DND-41 (cell line): ENCODE data around the gene PGGT1B.

Experiments
- ATAC-seq: fragments of 200-7000 bp; cut with Tn5 transposase; 3 replicates; pipeline ENCODE4 v1.9.1; 2021; ENCODE audit warnings: low read depth; ENCODE audit not compliant: insufficient read depth
- DNase-seq: peaks from one replicate; pipeline ENCODE4 v3.0.0-alpha.2; 2020
- H2AFZ ChIP-seq: 2 replicates; pipeline ENCODE4 v1.6.0; 2012; ENCODE audit warnings: low read depth, low read length
- H3K27ac ChIP-seq: 2 replicates; pipeline ENCODE4 v1.5.1; 2012; ENCODE audit warnings: low read length, inconsistent platforms
- H3K27me3 ChIP-seq: fragments of 200-600 bp; sonication (generic); 2 replicates; pipeline ENCODE4 v1.6.0; 2012; ENCODE audit warnings: low read length, mild to moderate bottlenecking, inconsistent platforms; ENCODE audit not compliant: insufficient read depth, poor library complexity
- H3K36me3 ChIP-seq: 2 replicates; pipeline ENCODE4 v1.5.1; 2012; ENCODE audit warnings: low read length, inconsistent platforms; ENCODE audit not compliant: insufficient read depth
- H3K4me1 ChIP-seq: 2 replicates; pipeline ENCODE4 v1.5.1; 2012; ENCODE audit warnings: mild to moderate bottlenecking, low read length; ENCODE audit not compliant: insufficient read depth
- H3K4me2 ChIP-seq: 2 replicates; pipeline ENCODE4 v1.6.0; 2012; ENCODE audit warnings: mild to moderate bottlenecking, moderate library complexity, low read length, inconsistent platforms; ENCODE audit not compliant: insufficient read depth
- H3K4me3 ChIP-seq, 2 experiments: fragments of 200-600 bp in 1 of 2; shearing (Covaris generic) in 1 of 2; 2 replicates each; pipeline ENCODE4 v1.5.1; 2012 to 2016; ENCODE audit warnings: inconsistent platforms in 2 of 2, low read length in 2 of 2, mild to moderate bottlenecking in 2 of 2, low read depth in 1 of 2, moderate library complexity in 1 of 2
- H3K79me2 ChIP-seq: 2 replicates; pipeline ENCODE4 v1.6.0; 2012; ENCODE audit warnings: low read length, inconsistent platforms; ENCODE audit not compliant: insufficient read depth
- H3K9ac ChIP-seq: 2 replicates; pipeline ENCODE4 v1.6.0; 2012; ENCODE audit warnings: low read depth, mild to moderate bottlenecking, inconsistent platforms, low read length, moderate library complexity
- H3K9me3 ChIP-seq: 2 replicates; pipeline ENCODE4 v1.5.1; 2012; ENCODE audit warnings: low read length, moderate library complexity, mild to moderate bottlenecking, inconsistent platforms; ENCODE audit not compliant: insufficient read depth, severe bottlenecking
- H4K20me1 ChIP-seq: 2 replicates; pipeline ENCODE4 v1.6.0; 2012; ENCODE audit warnings: low read length; ENCODE audit not compliant: insufficient read depth
- EZH2 ChIP-seq: IDR thresholded peaks from 3 replicates; pipeline ENCODE4 v1.6.1; 2012; ENCODE audit warnings: borderline replicate concordance, low read depth, mild to moderate bottlenecking, moderate library complexity, low read length, inconsistent platforms; ENCODE audit not compliant: severe bottlenecking
- TF ChIP-seq, protein P1 (sequence below): IDR thresholded peaks from 2 replicates; pipeline ENCODE4 v1.5.1; 2012; ENCODE audit warnings: borderline replicate concordance, low read length, moderate library complexity, mild to moderate bottlenecking; ENCODE audit not compliant: poor library complexity, severe bottlenecking; ENCODE audit errors: extremely low read depth

The PGGT1B gene

DNA sequence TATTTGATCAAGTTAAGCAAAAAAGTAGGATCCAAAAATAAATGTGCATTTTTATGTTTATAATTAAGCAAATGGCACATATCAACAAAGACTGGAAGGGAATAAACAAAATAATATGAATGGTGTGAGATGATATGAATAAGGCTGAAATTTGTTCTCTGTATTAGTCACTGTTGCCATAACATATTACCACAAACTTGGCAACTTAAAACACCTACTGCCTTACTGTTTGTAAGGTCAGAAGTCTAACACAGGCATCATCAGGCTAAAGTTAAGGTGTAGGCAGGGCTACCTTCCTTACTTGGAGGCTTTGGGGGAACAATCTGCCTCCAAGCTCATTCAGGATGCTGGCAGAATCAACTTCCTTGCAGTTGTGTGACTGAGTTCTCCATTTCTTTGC is 19.3 kb downstream of the PGGT1B start:
- Histone ChIP-seq H2AFZ (no peak overlapping the region), H4K20me1 (peaks cover 6% of the 10 kb centered on the region; the same call in 1 of the 2 replicates), H3K4me3 (no peak overlapping the region), H3K9me3 (no peaks in the 10 kb centered on the region), H3K9ac (no peak overlapping the region), H3K4me2 (no peak overlapping the region), H3K36me3 (peaks cover 23% of the 10 kb centered on the region; the same call in 1 of the 2 replicates), H3K79me2 (peaks cover 12% of the 10 kb centered on the region), H3K27me3 (no peaks in the 10 kb centered on the region), H3K27ac (no peak overlapping the region), H3K4me1 (no peaks in the 10 kb centered on the region)
- no peak for DNase-seq
- TF ChIP-seq, protein P1, sequence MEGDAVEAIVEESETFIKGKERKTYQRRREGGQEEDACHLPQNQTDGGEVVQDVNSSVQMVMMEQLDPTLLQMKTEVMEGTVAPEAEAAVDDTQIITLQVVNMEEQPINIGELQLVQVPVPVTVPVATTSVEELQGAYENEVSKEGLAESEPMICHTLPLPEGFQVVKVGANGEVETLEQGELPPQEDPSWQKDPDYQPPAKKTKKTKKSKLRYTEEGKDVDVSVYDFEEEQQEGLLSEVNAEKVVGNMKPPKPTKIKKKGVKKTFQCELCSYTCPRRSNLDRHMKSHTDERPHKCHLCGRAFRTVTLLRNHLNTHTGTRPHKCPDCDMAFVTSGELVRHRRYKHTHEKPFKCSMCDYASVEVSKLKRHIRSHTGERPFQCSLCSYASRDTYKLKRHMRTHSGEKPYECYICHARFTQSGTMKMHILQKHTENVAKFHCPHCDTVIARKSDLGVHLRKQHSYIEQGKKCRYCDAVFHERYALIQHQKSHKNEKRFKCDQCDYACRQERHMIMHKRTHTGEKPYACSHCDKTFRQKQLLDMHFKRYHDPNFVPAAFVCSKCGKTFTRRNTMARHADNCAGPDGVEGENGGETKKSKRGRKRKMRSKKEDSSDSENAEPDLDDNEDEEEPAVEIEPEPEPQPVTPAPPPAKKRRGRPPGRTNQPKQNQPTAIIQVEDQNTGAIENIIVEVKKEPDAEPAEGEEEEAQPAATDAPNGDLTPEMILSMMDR = no peak
- no peak for TF ChIP-seq EZH2
- ATAC-seq = no peak

DNA sequence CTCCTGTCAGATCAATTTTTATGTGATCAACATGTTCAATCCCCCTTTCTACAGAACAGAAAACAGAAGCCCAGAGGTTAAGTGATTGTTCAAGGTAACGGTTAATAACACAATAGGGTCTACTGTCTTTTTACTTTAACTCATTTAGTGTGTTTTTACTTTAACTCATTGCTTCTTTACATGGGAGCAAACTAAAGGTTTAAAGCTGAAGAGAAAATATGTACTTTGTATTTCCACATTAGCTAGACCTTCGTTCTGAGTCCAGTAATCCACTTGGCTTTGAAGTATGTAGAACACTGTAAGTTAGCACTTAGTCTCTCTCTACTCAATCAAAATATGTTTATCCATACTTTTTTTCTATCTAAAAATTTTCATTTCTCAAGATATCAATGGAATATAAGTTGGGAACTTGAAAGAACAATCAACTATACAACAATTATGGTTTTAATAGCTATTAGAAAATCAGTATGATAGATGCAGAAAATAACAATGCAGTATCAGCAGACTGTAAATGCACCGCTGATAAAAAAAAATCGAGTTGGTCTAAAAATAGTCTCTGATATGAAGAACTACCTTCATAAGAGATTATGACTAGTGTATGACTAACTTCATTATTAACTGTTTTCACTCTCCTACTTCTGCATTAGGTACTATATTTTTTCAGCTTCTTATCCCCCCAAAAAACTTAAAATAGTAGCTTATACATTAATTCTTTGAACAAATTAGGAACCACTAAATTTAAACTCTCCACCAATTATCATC is 20.6 kb downstream of the PGGT1B start:
- Histone ChIP-seq H3K4me3 (no peak overlapping the region), H3K27ac (no peak overlapping the region), H3K79me2 (peaks cover 12% of the 10 kb centered on the region), H3K4me1 (no peaks in the 10 kb centered on the region), H3K9ac (no peak overlapping the region), H2AFZ (no peak overlapping the region), H3K4me2 (no peak overlapping the region), H3K9me3 (no peaks in the 10 kb centered on the region), H3K27me3 (no peaks in the 10 kb centered on the region), H3K36me3 (peaks cover 23% of the 10 kb centered on the region; the same call in 1 of the 2 replicates), H4K20me1 (peaks cover 6% of the 10 kb centered on the region; the same call in 1 of the 2 replicates)
- DNase-seq = no peak
- TF ChIP-seq, protein P1 = no peak
- no peak for TF ChIP-seq EZH2
- no peak for ATAC-seq

GRCh38 chr5:115237066-115237465 is 25.6 kb downstream of the PGGT1B start:
- H3K4me1 ChIP-seq = no peaks in the 10 kb centered on the region
- no peaks in the 10 kb centered on the region for H3K9me3 ChIP-seq
- H4K20me1 ChIP-seq = no peaks in the 10 kb centered on the region; the same call in 1 of the 2 replicates
- peaks cover 36% of the 10 kb centered on the region; the same call in 1 of the 2 replicates for H3K36me3 ChIP-seq
- TF ChIP-seq, protein P1 = no peak
- TF ChIP-seq EZH2 = no peak
- ATAC-seq (no peak), DNase-seq (no peak)
- H2AFZ ChIP-seq = no peak overlapping the region
- no peak overlapping the region for H3K9ac ChIP-seq
- no peak overlapping the region for H3K27ac ChIP-seq
- H3K4me2 ChIP-seq = no peak overlapping the region
- no peak overlapping the region for H3K4me3 ChIP-seq
- H3K27me3 ChIP-seq = no peaks in the 10 kb centered on the region
- H3K79me2 ChIP-seq = no peaks in the 10 kb centered on the region
